HG03108 (cell line): Measurements from ENCODE around the gene KRT77.
"Not testable (repeated sequence)": the region's sequence is repeated elsewhere in the genome, so short reads cannot be mapped to it uniquely, and the experiment has no call there.

Source experiments
- ATAC-seq: cut with Tn5 transposase; IDR thresholded peaks from one replicate; pipeline ENCODE4 v1.9.1; 2021; ENCODE audit warnings: moderate library complexity; ENCODE audit not compliant: unreplicated experiment

The KRT77 gene

GRCh38 chr12:52679875-52680274 lies 23.4 kb downstream of the KRT77 start:
- no peak for ATAC-seq

- no peak for ATAC-seq
Measured at GRCh38 chr12:52677671-52678070, 25.7 kb downstream of the KRT77 start.

- no peak for ATAC-seq
Measured at GRCh38 chr12:52677126-52677525, 26.2 kb downstream of the KRT77 start.

GRCh38 chr12:52676163-52676562 lies 27.2 kb downstream of the KRT77 start:
- ATAC-seq: no peak

- ATAC-seq: no peak
Measured at GRCh38 chr12:52675301-52675701, 28.0 kb downstream of the KRT77 start.

GRCh38 chr12:52674433-52674775 lies 28.9 kb downstream of the KRT77 start:
- ATAC-seq: no peak

GRCh38 chr12:52673713-52674432 lies 29.5 kb downstream of the KRT77 start:
- no peak for ATAC-seq

GRCh38 chr12:52673217-52673616 lies 30.1 kb downstream of the KRT77 start:
- no peak for ATAC-seq

GRCh38 chr12:52672321-52672933 lies 30.9 kb downstream of the KRT77 start:
- no peak for ATAC-seq

- no peak for ATAC-seq
Measured at GRCh38 chr12:52670961-52671360, 32.4 kb downstream of the KRT77 start.

- no peak for ATAC-seq
Measured at GRCh38 chr12:52670506-52670905, 32.8 kb downstream of the KRT77 start.

GRCh38 chr12:52669941-52670340 lies 33.4 kb downstream of the KRT77 start:
- ATAC-seq: not testable (repeated sequence)

- no peak for ATAC-seq
Measured at GRCh38 chr12:52669426-52669825, 33.9 kb downstream of the KRT77 start.

- ATAC-seq: no peak
Measured at GRCh38 chr12:52667931-52668330, 35.4 kb downstream of the KRT77 start.

GRCh38 chr12:52667509-52667908 lies 35.8 kb downstream of the KRT77 start:
- no peak for ATAC-seq

GRCh38 chr12:52666471-52666870 lies 36.9 kb downstream of the KRT77 start:
- no peak for ATAC-seq

GRCh38 chr12:52663420-52663819 lies 39.9 kb downstream of the KRT77 start:
- no peak for ATAC-seq

GRCh38 chr12:52662918-52663229 lies 40.5 kb downstream of the KRT77 start:
- no peak for ATAC-seq

GRCh38 chr12:52662093-52662917 lies 41.0 kb downstream of the KRT77 start:
- ATAC-seq: no peak

GRCh38 chr12:52661668-52662067 lies 41.7 kb downstream of the KRT77 start:
- ATAC-seq: no peak

- ATAC-seq: no peak
Measured at GRCh38 chr12:52660934-52661499, 42.3 kb downstream of the KRT77 start.

- ATAC-seq: no peak
Measured at GRCh38 chr12:52659951-52660350, 43.4 kb downstream of the KRT77 start.
